Measurements from ENCODE around the gene ATP8A1.

DNA sequence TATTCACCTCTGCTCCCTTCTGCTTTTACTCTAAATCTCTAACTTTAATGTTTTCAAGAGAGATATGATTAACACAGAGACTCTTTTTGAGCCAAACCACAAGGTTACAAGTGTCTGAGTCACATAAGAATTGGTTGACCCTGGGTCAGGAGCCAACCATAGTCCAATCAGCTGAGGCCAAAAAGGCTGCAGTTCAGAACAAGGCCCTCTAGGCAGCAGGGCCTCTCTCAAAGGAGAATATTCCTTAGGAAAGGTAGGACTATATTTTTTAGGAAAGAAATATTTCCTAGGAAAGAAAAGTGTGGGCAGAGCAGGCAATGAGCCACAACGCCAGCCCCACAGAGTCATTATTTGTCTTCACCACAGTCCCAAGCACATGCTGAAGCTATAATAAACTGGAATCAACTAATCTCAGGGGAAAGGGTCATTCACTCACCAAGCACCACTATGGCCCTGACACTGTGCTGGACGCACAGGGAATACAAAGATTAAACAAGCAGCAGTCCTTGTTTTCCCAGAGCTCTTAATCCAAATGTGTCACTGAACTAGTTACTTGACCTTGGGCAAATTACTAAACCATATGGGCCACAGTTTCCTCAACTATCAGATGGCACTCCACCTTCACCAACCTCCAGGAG lies 2.2 kb downstream of the ATP8A1 start:
- TF ChIP-seq POLR2A (IDR thresholded peaks at IDR 0.05), result no peak
- TF ChIP-seq EP300 (IDR thresholded peaks at IDR 0.05), result no peak

Data from upper lobe of left lung (tissue), 4 donors.